ENCODE measurements around the gene CHRNA1.

CHRNA1 gene

GRCh38 chr2:174764280-174765255 lies at the start of gene CHRNA1:
Gene CHRNA1, minus strand, starts transcription at chr2:174764472. Its CDS starts 78 bp downstream, at chr2:174764394.
- no peak for DNase-seq (ENCODE audit: low read depth)

- DNase-seq (ENCODE audit: low read depth) = no peak
These were observed 47.8 kb upstream of the CHRNA1 start for GRCh38 chr2:174812037-174812436.

- no peak for DNase-seq (ENCODE audit: low read depth)
These were observed 43.7 kb upstream of the CHRNA1 start for GRCh38 chr2:174807931-174808330.

GRCh38 chr2:174805803-174806202 lies 41.5 kb upstream of the CHRNA1 start:
- DNase-seq (ENCODE audit: low read depth) = no peak

GRCh38 chr2:174802459-174802858 lies 38.2 kb upstream of the CHRNA1 start:
- no peak for DNase-seq (ENCODE audit: low read depth)

- no peak for DNase-seq (ENCODE audit: low read depth)
These were observed 36.3 kb upstream of the CHRNA1 start for GRCh38 chr2:174800436-174801205.

GRCh38 chr2:174798801-174799200 lies 34.5 kb upstream of the CHRNA1 start:
- DNase-seq (ENCODE audit: low read depth) = no peak

GRCh38 chr2:174797781-174798276 lies 33.6 kb upstream of the CHRNA1 start:
- DNase-seq (ENCODE audit: low read depth) = peak; percentile 72

- DNase-seq (ENCODE audit: low read depth) = no peak
These were observed 32.1 kb upstream of the CHRNA1 start for GRCh38 chr2:174796319-174796771.

- no peak for DNase-seq (ENCODE audit: low read depth)
These were observed 30.6 kb upstream of the CHRNA1 start for GRCh38 chr2:174794851-174795374.

GRCh38 chr2:174792309-174793025 lies 28.2 kb upstream of the CHRNA1 start:
- no peak for DNase-seq (ENCODE audit: low read depth)

- DNase-seq (ENCODE audit: low read depth) = no peak
These were observed 27.5 kb upstream of the CHRNA1 start for GRCh38 chr2:174791746-174792280.

GRCh38 chr2:174791020-174791419 lies 26.7 kb upstream of the CHRNA1 start:
- no peak for DNase-seq (ENCODE audit: low read depth)

- no peak for DNase-seq (ENCODE audit: low read depth)
These were observed 24.7 kb upstream of the CHRNA1 start for GRCh38 chr2:174789001-174789400.

GRCh38 chr2:174788291-174788929 lies 24.1 kb upstream of the CHRNA1 start:
- peak; percentile 39 for DNase-seq (ENCODE audit: low read depth)

- peak; percentile 99 for DNase-seq (ENCODE audit: low read depth)
These were observed 23.4 kb upstream of the CHRNA1 start for GRCh38 chr2:174787487-174788205.

- DNase-seq (ENCODE audit: low read depth) = peak; percentile 30
These were observed 21.9 kb upstream of the CHRNA1 start for GRCh38 chr2:174786066-174786725.

- DNase-seq (ENCODE audit: low read depth) = no peak
These were observed 21.2 kb upstream of the CHRNA1 start for GRCh38 chr2:174785481-174785880.

GRCh38 chr2:174784909-174785308 lies 20.6 kb upstream of the CHRNA1 start:
- no peak for DNase-seq (ENCODE audit: low read depth)

GRCh38 chr2:174784316-174784715 lies 20.0 kb upstream of the CHRNA1 start:
- no peak for DNase-seq (ENCODE audit: low read depth)

Data from fibroblast of the conjunctiva (primary cell).